Karpas-422 (cell line): ENCODE measurements around the gene RBMS3. TPM values are rescaled to one million over a fixed set of nuclear protein-coding genes. Genes with fewer than 3 reads are reported as not detected.

Experiments used
- DNase-seq: peaks from one replicate; pipeline ENCODE4 v3.0.0-alpha.2; 2015
- H2AFZ ChIP-seq: fragments of 200-600 bp; sonication (generic); 2 replicates; pipeline ENCODE4 v1.6.1; 2014; ENCODE audit warnings: antibody characterized with exemption, low read length, mixed read lengths
- H3K27ac ChIP-seq: fragments of 200-600 bp; sonication (generic); 2 replicates; pipeline ENCODE4 v1.5.1; 2014; ENCODE audit warnings: mild to moderate bottlenecking, low read length, moderate library complexity
- H3K27me3 ChIP-seq: fragments of 200-600 bp; sonication (generic); 2 replicates; pipeline ENCODE4 v1.6.1; 2014; ENCODE audit warnings: low read length, mixed read lengths
- H3K36me3 ChIP-seq: fragments of 200-600 bp; sonication (generic); 2 replicates; pipeline ENCODE4 v1.6.1; 2014; ENCODE audit warnings: low read length, mixed read lengths; ENCODE audit not compliant: insufficient read depth
- H3K4me1 ChIP-seq: fragments of 200-600 bp; sonication (generic); 2 replicates; pipeline ENCODE4 v1.6.1; 2014; ENCODE audit warnings: mild to moderate bottlenecking, low read length, mixed read lengths
- H3K4me2 ChIP-seq: fragments of 200-600 bp; sonication (generic); 2 replicates; pipeline ENCODE4 v1.6.1; 2014; ENCODE audit warnings: low read length, low read depth, mild to moderate bottlenecking; ENCODE audit not compliant: poor library complexity, severe bottlenecking
- H3K4me3 ChIP-seq: fragments of 200-600 bp; sonication (generic); 2 replicates; pipeline ENCODE4 v1.5.1; 2014; ENCODE audit warnings: mild to moderate bottlenecking, antibody characterized with exemption, low read length, mixed read lengths
- H3K79me2 ChIP-seq: fragments of 200-600 bp; sonication (generic); 2 replicates; pipeline ENCODE4 v1.6.1; 2014; ENCODE audit warnings: mild to moderate bottlenecking, low read length, mixed read lengths
- H3K9ac ChIP-seq: fragments of 200-600 bp; sonication (generic); 2 replicates; pipeline ENCODE4 v1.6.0; 2014; ENCODE audit warnings: low read length
- H3K9me2 ChIP-seq: fragments of 200-600 bp; sonication (generic), shearing (Covaris generic); replicated peaks from 2 replicates; pipeline ENCODE4 v1.6.0; 2014; ENCODE audit warnings: mild to moderate bottlenecking, low read length, moderate library complexity; ENCODE audit not compliant: insufficient read depth
- H3K9me3 ChIP-seq: fragments of 300-700, 200-600 bp; sonication (generic); 2 replicates; pipeline ENCODE4 v1.6.1; 2014; ENCODE audit warnings: low read length, mixed read lengths
- H4K20me1 ChIP-seq: fragments of 200-600 bp; sonication (generic); 2 replicates; pipeline ENCODE4 v1.6.1; 2014; ENCODE audit warnings: mild to moderate bottlenecking, antibody characterized with exemption, low read length, low read depth; ENCODE audit not compliant: insufficient read depth
- total RNA-seq: library from RNA; depleted of rRNA; stranded (reverse); fragments of >200 nt; shearing (Covaris generic); gene quantifications from 2 replicates; pipeline ENCODE4 v1.2.3, GENCODE V29; 2014; ENCODE audit warnings: low replicate concordance

The RBMS3 gene
- total RNA-seq, 1 experiment from 2014 or later = not detected

- Histone ChIP-seq H3K9ac (no peak overlapping the region), H3K9me3 (peaks cover 11% of the 10 kb centered on the region; the same call in 1 of the 2 replicates), H3K27ac (no peak overlapping the region), H3K27me3 (no peaks in the 10 kb centered on the region), H4K20me1 (no peaks in the 10 kb centered on the region), H3K79me2 (no peaks in the 10 kb centered on the region), H3K9me2 (no peaks in the 10 kb centered on the region), H3K4me2 (no peak overlapping the region), H2AFZ (no peak overlapping the region), H3K4me3 (no peak overlapping the region), H3K36me3 (no peaks in the 10 kb centered on the region), H3K4me1 (no peaks in the 10 kb centered on the region)
- no peak for DNase-seq
Measured at GRCh38 chr3:29429055-29429679, 148.3 kb downstream of the RBMS3 start.

GRCh38 chr3:29430558-29430971 is 149.7 kb downstream of the RBMS3 start:
- no peak overlapping the region for H3K9ac ChIP-seq
- no peaks in the 10 kb centered on the region for H3K9me2 ChIP-seq
- no peak overlapping the region for H3K27ac ChIP-seq
- no peak overlapping the region for H3K4me3 ChIP-seq
- DNase-seq = no peak
- H3K36me3 ChIP-seq = no peaks in the 10 kb centered on the region
- H3K79me2 ChIP-seq = no peaks in the 10 kb centered on the region
- no peak overlapping the region for H3K4me2 ChIP-seq
- no peaks in the 10 kb centered on the region for H3K27me3 ChIP-seq
- H3K9me3 ChIP-seq = peaks cover 14% of the 10 kb centered on the region; the same call in 1 of the 2 replicates
- H4K20me1 ChIP-seq = no peaks in the 10 kb centered on the region
- no peaks in the 10 kb centered on the region for H3K4me1 ChIP-seq
- no peak overlapping the region for H2AFZ ChIP-seq

- no peak overlapping the region for H3K27ac ChIP-seq
- H3K4me1 ChIP-seq = no peaks in the 10 kb centered on the region
- no peaks in the 10 kb centered on the region for H3K9me2 ChIP-seq
- no peak for DNase-seq
- no peak overlapping the region for H2AFZ ChIP-seq
- no peak overlapping the region for H3K4me3 ChIP-seq
- H3K36me3 ChIP-seq = no peaks in the 10 kb centered on the region
- no peak overlapping the region for H3K4me2 ChIP-seq
- no peaks in the 10 kb centered on the region for H4K20me1 ChIP-seq
- H3K9ac ChIP-seq = no peak overlapping the region
- no peaks in the 10 kb centered on the region for H3K27me3 ChIP-seq
- peaks cover 3% of the 10 kb centered on the region for H3K9me3 ChIP-seq
- H3K79me2 ChIP-seq = no peaks in the 10 kb centered on the region
Measured at GRCh38 chr3:29436612-29437323, 155.9 kb downstream of the RBMS3 start.

GRCh38 chr3:29438580-29438979 is 157.7 kb downstream of the RBMS3 start:
- Histone ChIP-seq H3K27ac (no peak overlapping the region), H3K4me3 (no peak overlapping the region), H3K9me2 (no peaks in the 10 kb centered on the region), H3K9me3 (peaks cover 3% of the 10 kb centered on the region), H3K4me2 (no peak overlapping the region), H3K9ac (no peak overlapping the region), H3K79me2 (no peaks in the 10 kb centered on the region), H4K20me1 (no peaks in the 10 kb centered on the region), H3K4me1 (no peaks in the 10 kb centered on the region), H3K27me3 (no peaks in the 10 kb centered on the region), H3K36me3 (no peaks in the 10 kb centered on the region), H2AFZ (no peak overlapping the region)
- DNase-seq = no peak

GRCh38 chr3:29440413-29441305 is 159.8 kb downstream of the RBMS3 start:
- no peaks in the 10 kb centered on the region for H3K79me2 ChIP-seq
- no peak overlapping the region for H3K27ac ChIP-seq
- H3K9me2 ChIP-seq = no peaks in the 10 kb centered on the region
- no peak overlapping the region for H3K4me2 ChIP-seq
- H3K9me3 ChIP-seq = peaks cover 4% of the 10 kb centered on the region
- no peaks in the 10 kb centered on the region for H3K4me1 ChIP-seq
- H3K4me3 ChIP-seq = no peak overlapping the region
- no peaks in the 10 kb centered on the region for H3K27me3 ChIP-seq
- no peak for DNase-seq
- H3K36me3 ChIP-seq = no peaks in the 10 kb centered on the region
- H2AFZ ChIP-seq = no peak overlapping the region
- H4K20me1 ChIP-seq = no peaks in the 10 kb centered on the region
- no peak overlapping the region for H3K9ac ChIP-seq

- H3K36me3 ChIP-seq = no peaks in the 10 kb centered on the region
- no peak overlapping the region for H3K27ac ChIP-seq
- no peaks in the 10 kb centered on the region for H3K79me2 ChIP-seq
- DNase-seq = no peak
- no peak overlapping the region for H3K4me3 ChIP-seq
- H2AFZ ChIP-seq = no peak overlapping the region
- no peaks in the 10 kb centered on the region for H3K27me3 ChIP-seq
- no peaks in the 10 kb centered on the region for H3K4me1 ChIP-seq
- peaks cover 4% of the 10 kb centered on the region for H3K9me3 ChIP-seq
- no peak overlapping the region for H3K4me2 ChIP-seq
- no peaks in the 10 kb centered on the region for H4K20me1 ChIP-seq
- no peaks in the 10 kb centered on the region for H3K9me2 ChIP-seq
- H3K9ac ChIP-seq = no peak overlapping the region
Measured at GRCh38 chr3:29441422-29441821, 160.6 kb downstream of the RBMS3 start.

GRCh38 chr3:29447946-29448627 is 167.2 kb downstream of the RBMS3 start:
- Histone ChIP-seq H3K27me3 (no peaks in the 10 kb centered on the region), H3K9me3 (peaks cover 22% of the 10 kb centered on the region), H3K4me3 (no peak overlapping the region), H3K4me1 (no peaks in the 10 kb centered on the region), H2AFZ (no peak overlapping the region), H3K9ac (no peak overlapping the region), H3K9me2 (0 out of 2 replicates have a peak, but pooled peaks cover 6% of the 10 kb centered on the region), H3K27ac (no peak overlapping the region), H3K36me3 (no peaks in the 10 kb centered on the region), H4K20me1 (no peaks in the 10 kb centered on the region), H3K4me2 (no peak overlapping the region), H3K79me2 (no peaks in the 10 kb centered on the region)
- no peak for DNase-seq
